COR-L47 (cell line): ENCODE data around the gene WIPF3.

Source experiments
- DNase-seq: peaks from one replicate; lab custom pipeline; 2025; lab: John Stamatoyannopoulos, UW

Gene WIPF3

DNA sequence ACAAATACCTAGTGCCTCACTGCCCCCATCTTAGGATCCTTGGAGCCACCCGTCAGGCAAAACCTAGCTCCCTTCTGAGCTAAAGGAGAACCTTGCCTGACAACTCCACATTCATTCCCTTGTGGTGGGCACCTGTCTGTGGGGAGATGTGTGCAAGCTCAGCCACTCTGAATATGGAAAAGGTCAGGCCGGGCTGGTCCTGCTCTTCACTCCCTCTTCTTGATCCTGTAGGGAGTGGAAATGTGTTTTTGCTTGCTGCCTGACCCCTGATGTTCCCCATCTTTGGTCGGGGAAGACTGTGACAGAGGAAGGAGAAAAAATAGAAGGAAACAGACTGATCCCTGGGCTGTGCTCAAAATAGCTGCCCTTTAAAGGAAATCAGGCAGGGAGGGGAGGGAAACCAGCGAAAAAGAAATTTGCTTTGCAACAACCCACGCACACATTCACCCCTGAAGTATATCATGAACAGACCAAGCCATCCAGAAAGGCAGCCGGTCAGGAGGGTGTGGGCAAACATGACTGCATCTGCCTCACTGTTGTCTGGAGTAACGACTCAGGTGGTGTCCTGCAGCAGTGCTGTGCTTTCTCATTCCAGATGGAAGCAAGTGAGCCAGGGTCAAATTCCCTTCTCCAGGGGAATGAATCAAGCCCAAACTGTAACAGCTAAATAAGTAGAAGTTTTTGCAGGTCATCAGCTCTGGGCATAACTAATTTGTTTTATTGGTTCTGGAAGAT, 109.3 kb downstream of the WIPF3 start:
- no peak for DNase-seq

GRCh38 chr7:29917641-29918040, 111.3 kb downstream of the WIPF3 start:
- no peak for DNase-seq

- DNase-seq, result no peak
Measured at GRCh38 chr7:29918850-29919249, 112.5 kb downstream of the WIPF3 start.

GRCh38 chr7:29919790-29920189, 113.5 kb downstream of the WIPF3 start:
- no peak for DNase-seq

DNA sequence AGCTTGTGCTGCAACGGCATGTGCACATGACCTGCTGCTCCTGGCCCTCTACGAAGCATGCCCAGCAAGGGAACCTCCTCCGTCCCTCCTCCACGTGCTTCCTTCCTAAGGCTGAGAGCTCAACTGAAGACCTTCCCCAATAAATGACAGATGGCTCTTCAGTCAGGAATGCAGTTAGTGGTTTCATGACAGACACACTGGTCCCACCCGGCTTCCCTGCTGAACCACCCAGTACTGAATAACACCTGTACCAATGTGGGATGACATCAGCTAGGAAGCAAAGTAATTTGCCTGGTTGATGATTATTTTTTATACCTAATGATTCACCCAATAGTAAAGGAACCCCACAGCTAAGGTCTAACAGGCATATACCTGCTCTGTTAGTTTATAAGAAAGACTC, 114.2 kb downstream of the WIPF3 start:
- no peak for DNase-seq

GRCh38 chr7:29921404-29922010, 115.2 kb downstream of the WIPF3 start:
- peak; percentile 47 for DNase-seq

- no peak for DNase-seq
Measured at GRCh38 chr7:29922921-29923700, 116.8 kb downstream of the WIPF3 start.

- no peak for DNase-seq
Measured at GRCh38 chr7:29924006-29924405, 117.7 kb downstream of the WIPF3 start.

DNA sequence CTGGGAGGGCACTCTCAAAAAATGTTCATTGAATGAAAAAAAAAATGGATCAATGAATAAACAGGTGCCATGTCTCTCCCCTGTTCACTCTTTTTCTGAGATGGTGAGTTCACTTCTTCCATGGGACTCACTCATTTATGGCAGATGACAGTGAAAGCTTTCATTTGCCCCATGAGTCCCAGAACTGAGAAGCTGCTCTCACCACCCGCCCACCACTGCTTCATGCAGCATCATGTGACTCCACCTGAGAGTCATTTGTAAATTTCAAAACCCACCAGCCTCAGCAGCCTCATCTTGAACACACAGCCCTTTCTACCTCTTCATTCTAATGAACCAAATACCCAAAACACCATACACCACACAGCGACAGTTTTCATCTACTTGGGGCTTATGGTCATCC, 118.4 kb downstream of the WIPF3 start:
- no peak for DNase-seq

DNA sequence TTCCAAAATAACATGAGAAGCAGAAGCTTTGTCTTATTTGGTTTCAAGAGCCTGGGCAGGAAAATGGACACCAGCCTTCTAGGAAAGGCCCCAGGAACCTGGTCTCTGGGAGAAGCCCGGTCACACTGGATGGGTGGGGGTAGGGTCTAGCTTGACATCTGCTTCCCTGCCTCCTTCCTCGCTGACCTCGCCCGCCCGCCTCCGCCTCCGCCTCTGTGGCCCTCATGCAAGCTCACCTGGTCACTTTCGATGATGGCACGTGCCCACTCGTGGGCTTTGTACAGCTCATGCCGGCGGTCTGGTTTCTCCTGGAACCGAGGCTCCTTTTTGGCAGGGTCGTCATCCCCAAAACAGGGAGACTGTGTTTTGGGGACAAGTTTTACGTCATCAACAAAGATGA, 119.9 kb downstream of the WIPF3 start:
- DNase-seq, result no peak

- no peak for DNase-seq
Measured at GRCh38 chr7:29926741-29927140, 120.4 kb downstream of the WIPF3 start.

- DNase-seq, result no peak
Measured at GRCh38 chr7:29929018-29929807, 122.9 kb downstream of the WIPF3 start.

DNA sequence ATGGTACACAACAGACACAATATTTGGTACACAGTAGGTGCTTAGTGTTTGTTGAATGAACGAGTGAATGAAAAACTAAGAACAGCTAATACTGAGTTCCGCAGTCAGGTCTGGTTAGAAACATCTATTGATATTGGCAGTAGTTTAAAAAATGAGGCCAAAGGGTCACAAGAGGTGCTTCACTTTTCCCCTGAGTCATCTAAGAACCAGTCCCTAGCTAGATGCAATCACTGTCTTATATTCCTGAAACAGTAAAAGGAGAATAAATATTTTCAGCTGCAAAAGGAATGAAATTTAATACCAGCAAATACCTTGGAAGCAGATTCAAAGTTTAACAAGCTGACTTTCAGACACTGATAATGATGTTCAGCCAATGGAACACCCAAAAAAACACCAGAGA, 128.8 kb downstream of the WIPF3 start:
- no peak for DNase-seq

GRCh38 chr7:29937132-29937531, 130.8 kb downstream of the WIPF3 start:
- no peak for DNase-seq

DNA sequence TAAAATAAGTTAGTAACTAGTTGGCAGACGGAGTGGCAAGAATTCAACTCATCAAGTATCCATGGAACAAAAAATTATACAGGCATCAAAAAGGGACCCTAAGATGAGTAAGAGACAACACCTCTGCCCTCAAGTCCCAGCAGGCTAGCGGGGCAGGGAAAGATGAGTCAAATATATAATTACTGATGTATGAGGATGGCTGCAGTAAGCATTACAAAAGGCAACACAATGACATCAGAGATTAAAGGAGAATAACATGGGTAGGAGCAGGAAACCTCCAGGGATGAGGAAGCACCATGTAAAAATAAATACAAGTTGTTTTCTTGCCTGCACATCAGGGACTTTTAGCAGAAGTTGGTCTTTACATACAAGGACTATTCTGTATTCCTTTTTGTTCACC, 133.9 kb downstream of the WIPF3 start:
- DNase-seq, result no peak

- DNase-seq, result no peak
Measured at GRCh38 chr7:29945259-29945809, 139.0 kb downstream of the WIPF3 start.

DNA sequence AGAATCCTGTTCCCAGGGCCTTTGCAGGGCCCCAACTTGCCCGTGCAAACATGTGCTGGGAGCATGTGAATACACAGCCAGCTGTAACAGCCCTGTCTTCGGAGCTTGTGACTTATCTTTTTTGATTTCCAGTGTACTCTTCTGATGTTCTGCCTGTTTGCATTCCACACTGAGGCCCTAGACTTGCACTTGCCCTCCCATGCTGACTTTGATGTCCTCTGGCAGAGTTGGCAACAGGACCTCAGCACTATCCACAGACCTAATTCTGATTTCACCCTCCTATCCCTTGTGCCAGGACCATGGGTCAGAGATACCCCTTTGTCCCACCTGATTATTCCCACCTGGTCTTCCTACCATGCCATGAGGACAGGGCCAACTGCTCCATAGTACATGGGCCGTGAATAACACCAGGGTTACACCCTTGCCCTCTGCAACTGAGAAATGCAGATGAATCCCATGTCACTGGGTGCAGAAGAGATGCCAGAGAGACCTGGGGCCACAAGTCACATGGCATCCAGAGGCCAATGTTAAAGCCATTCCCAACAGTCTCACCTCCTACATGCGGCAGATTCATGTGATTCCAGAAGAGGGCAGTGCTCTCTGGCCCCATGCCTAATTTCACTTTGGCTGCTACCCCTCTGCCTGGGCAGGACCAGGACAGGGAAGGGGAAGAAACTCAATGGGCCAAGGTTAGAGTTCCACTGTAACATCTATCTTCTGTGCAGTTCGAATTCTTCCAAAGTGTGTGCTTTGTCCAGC, 140.3 kb downstream of the WIPF3 start:
- no peak for DNase-seq

- DNase-seq, result no peak
Measured at GRCh38 chr7:29948587-29948986, 142.3 kb downstream of the WIPF3 start.

DNA sequence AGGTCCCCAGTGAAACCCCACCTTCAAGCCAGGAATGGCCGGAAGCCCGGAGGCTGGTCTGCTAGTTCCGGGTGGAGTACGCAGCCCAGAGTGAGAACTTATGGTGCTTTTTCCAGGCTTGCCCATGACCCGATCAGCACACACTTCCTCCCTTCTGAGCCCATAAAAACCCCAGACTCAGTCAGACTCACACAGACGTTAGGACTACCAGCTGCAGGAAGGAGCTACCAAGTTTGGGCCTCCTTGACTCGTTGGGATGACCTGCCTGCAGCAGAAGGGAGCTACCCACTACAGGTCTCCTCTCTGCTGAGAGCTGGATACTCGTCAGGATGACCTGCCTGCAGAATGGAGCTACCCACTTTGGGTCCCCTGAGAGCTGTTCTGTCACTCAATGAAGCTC, 144.2 kb downstream of the WIPF3 start:
- no peak for DNase-seq

GRCh38 chr7:29951206-29951605, 144.9 kb downstream of the WIPF3 start:
- DNase-seq, result no peak

DNA sequence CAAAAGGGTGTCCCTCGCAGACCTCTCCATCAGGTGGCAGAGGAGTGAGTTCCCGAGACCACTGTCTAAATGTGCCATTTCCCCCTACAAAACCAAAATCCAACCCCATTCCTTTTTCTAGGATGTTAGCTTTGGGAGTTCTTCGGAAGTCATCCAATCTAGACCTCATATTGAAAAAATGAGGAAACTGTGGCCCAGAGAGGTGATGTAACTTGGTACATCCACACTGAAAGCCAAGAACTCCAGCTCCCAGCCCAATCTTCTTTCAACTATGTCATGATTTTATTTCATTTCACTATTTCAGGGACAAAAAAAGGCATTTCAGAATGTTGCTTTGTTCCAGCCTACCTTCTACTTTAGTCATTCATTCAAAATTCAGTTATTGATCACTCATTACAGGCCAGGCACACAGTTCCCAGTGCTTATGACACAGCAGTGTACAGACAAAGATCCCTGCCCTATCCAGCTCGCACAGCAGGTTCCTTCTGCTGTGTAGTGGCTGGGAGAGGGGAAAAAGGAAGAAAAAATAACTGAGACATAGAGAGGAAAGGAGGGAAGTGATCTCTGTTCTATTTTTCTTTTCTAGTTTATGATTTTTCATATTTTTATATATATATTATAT, 147.5 kb downstream of the WIPF3 start:
- DNase-seq, result no peak
